Measurements from ENCODE around the gene PHF10.
A peak's percentile ranks its signal among the peaks of the same experiment; 100 is the strongest.
"Not testable (repeated sequence)": the region's sequence is repeated elsewhere in the genome, so short reads cannot be mapped to it uniquely, and the experiment has no call there.

The PHF10 gene

GRCh38 chr6:169722362-169723199 is 1.7 kb downstream of the PHF10 start:
- DNase-seq: no peak

GRCh38 chr6:169720207-169720855 is 4.0 kb downstream of the PHF10 start:
- no peak for DNase-seq

DNA sequence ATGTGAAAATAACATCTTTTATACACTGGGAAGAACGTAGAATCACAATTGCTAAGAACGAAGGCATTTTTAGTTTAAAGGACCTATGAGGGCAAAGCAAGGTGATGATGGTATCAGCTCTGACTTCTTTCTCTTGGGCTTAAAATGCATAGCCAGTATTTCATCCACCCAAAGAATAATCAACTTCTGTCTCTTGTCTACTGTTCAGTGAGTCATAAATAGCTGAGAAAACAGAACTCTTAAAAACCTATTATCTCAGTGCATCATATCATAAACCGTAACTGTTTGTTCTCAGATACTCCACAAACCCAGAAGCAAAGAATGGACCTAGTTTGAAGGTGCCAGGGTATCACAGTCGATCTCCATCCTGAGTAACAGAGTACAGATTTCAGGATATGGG is 5.2 kb downstream of the PHF10 start:
- DNase-seq: no peak

- DNase-seq: no peak
Observed at GRCh38 chr6:169714595-169714994, 9.7 kb downstream of the PHF10 start.

GRCh38 chr6:169714178-169714577 is 10.1 kb downstream of the PHF10 start:
- DNase-seq: no peak

- DNase-seq: no peak
Observed at GRCh38 chr6:169710009-169710408, 14.3 kb downstream of the PHF10 start.

GRCh38 chr6:169709293-169709692 is 15.0 kb downstream of the PHF10 start:
- no peak for DNase-seq

GRCh38 chr6:169707772-169708171 is 16.5 kb downstream of the PHF10 start:
- DNase-seq: no peak

DNA sequence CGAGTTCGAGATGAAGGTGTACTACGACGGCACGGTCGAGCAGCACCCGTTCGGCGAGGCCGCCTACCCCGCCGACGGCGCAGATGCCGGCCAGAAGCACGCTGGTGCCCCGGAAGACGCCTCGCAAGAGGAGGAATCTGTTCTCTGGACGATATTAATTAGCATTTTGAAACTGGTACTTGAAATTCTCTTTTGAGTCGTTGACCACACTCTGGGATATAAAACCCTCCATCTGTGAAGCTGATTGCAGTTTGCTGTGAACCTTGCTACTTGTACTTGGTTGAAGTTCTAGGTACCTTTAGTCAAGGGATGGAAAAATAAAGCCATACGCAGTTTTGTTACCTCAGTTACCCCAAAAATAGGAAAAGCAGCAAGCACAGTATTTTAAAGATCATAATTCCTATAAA is 21.5 kb downstream of the PHF10 start:
- DNase-seq: no peak

DNA sequence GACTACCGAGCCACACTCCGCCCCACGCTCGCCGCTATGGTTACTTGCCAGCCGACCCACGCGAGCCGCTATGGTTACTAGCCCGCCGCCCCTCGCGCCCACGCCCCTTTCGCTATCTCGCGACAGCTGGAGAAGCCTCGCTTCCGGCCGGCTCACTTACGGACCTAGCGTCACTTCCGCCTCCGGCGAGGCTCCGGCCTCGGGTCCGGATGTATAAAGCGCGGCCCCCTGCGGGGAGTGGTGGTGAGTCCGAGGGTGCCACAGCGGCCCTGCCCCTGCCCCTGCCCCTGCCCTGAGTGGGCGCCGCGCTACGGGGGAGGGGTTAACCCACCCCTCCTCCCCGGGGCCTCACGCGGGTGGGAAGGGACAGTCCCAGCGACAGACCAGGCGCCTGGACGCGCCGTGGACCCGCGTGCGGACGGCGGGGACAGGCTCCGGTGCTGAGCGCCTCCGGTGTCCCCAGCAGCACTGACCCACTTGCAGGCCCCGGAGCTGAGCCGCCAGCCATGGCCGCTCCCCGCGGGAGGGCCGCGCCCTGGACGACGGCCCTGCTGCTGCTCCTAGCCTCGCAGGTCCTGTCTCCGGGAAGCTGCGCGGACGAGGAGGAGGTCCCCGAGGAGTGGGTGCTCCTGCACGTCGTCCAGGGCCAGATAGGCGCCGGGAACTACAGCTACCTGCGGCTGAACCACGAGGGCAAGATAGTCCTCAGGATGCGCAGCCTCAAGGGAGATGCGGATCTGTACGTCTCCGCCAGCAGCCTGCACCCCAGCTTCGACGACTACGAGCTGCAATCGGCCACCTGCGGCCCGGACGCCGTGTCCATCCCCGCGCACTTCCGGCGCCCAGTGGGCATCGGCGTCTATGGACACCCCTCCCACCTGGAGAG is 22.1 kb downstream of the PHF10 start, which contains the start of the genes C6orf120 and WDR27:
Gene C6orf120 (plus strand): TSS at position 173 of the 886 bp plus-strand sequence. CDS start 334 bp downstream, at position 507.
Gene WDR27 (minus strand): TSS at position 76 of the 886 bp plus-strand sequence. CDS start 13,024 bp downstream, outside the sequence.
- peak; percentile 99 for DNase-seq

GRCh38 chr6:169701311-169701953 is 22.9 kb downstream of the PHF10 start:
- no peak for DNase-seq

GRCh38 chr6:169700296-169700695 is 24.0 kb downstream of the PHF10 start:
- no peak for DNase-seq

- DNase-seq: not testable (repeated sequence)
Observed at GRCh38 chr6:169697115-169697514, 27.2 kb downstream of the PHF10 start.

- no peak for DNase-seq
Observed at GRCh38 chr6:169695131-169695530, 29.2 kb downstream of the PHF10 start.

DNA sequence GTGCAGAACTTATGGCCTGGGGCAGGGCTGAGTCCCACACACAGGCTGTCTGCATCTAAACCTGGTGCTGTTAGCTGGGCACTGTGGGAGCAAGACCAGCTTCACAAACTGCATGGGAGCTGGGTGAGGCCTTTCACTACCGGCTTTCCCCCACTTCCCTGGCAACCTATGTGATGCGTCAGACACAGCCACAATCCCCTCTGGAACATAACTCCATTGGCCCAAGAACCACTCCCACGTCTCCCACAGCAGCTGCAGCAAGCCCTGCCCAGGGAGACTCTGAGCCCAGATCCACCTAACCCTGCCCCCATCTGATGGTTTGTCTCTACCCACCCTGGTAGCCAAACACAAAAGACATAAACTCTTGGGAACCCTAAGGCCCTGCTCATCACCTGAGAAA is 31.8 kb downstream of the PHF10 start:
- DNase-seq: no peak

GRCh38 chr6:169691260-169691659 is 33.0 kb downstream of the PHF10 start:
- no peak for DNase-seq

- no peak for DNase-seq
Observed at GRCh38 chr6:169689287-169689686, 35.0 kb downstream of the PHF10 start.

GRCh38 chr6:169685860-169686259 is 38.4 kb downstream of the PHF10 start:
- DNase-seq: no peak

DNA sequence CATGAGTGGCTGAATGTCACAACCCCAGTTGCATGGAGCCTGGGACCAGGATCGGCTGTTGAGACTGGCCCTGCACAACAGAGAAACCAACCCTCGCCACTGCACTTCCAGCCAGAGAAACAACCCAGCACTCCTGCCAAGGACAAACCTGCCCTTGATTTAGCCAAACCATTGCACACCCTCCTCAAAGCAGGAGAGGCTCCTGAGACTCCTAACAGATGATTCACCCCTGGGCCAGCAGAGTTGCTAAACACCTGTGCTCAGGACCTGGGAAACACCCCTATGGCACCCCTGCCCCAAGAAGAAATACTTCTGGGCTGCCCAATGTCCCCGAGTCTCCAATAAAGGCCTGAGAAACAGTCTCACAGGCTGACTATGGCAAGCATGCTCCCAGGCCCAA is 40.2 kb downstream of the PHF10 start:
- DNase-seq: no peak

- DNase-seq: no peak
Observed at GRCh38 chr6:169678342-169678741, 46.0 kb downstream of the PHF10 start.

DNA sequence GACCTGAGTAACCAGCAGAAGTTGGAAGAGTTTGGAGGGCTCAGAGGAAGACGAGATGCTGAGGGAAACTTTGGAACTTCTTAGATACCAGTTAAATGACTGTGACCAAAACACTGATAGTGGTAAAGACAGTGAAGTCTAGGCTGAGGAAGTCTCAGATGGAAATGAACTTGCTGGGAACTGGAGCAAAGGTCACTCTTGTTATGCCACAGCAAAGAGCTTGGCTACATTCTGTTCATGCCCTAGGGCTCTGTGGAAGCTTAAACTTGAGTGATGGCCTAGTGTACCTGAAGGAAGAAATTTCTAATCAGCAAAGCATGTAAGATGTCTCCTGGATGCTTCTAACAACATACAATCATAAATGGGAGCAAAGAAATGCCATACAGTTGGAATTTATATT is 47.2 kb downstream of the PHF10 start:
- no peak for DNase-seq

DNA sequence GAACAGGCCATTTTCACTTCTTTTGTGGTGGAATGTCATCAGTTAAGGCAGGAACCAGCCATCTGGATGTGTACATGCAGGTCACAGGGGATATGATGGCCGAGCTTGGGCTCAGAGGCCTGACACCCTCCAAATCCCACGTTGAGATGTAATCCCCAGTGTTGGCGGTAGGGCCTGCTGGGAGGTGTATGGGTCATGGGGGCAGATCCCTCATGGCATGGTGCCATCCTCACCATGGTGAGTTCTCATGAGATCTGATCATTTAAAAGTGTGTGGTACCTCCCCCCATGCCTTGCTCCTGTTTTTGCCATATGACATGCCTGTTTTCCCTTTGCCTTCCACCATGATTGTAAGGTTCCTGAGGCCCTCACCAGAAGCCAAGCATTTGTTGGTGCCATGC is 49.3 kb downstream of the PHF10 start:
- no peak for DNase-seq

DNA sequence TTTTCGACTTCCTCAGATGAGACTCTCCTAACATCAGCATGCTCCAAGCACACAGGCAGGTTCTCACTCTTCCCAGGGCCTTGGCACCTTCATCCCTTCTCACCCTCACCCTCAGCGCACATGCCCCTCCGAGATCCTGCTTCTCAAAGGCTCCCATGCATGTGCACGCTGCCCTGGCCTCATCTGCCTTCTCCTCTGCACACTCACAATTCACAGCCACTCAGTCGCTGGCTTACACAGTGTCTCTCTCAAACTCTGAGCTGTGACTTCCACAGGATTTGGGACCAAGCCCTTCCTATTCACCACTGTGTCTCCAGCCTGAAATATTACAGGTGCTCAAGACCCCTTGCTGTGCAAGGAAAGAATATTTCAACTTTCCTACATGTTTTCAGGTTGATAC is 52.7 kb downstream of the PHF10 start:
- DNase-seq: no peak
